HEK293 (cell line): ENCODE results near the gene FRAT2.

ENCODE experiments used
- CTCF ChIA-PET: fragments of 350-600 bp; formaldehyde crosslinking; extraction: SDS; loops from one replicate; lab custom pipeline; 2021; ENCODE audit warnings: antibody characterized with exemption; lab: Yijun Ruan, JAX
- POLR2A ChIA-PET: fragments of 300-600 bp; formaldehyde crosslinking; extraction: SDS; loops from one replicate; lab custom pipeline; 2020; ENCODE audit warnings: antibody characterized with exemption, inconsistent platforms; lab: Yijun Ruan, JAX
- H3K27ac ChIP-seq: fragments of 200-500 bp; sonication (Bioruptor generic); 2 replicates; pipeline ENCODE4 v1.5.1; 2014; ENCODE audit warnings: low read depth, low read length, control low read depth, inconsistent platforms; ENCODE audit errors: extremely low read depth
- H3K36me3 ChIP-seq, 2 experiments: fragments of 200-500 bp in 1 of 2; sonication (Bioruptor generic) in 1 of 2; 1 replicate in 1 of 2; 2 replicates in 1 of 2; pipeline ENCODE4 v1.5.1; 2014 to 2017; ENCODE audit warnings: inconsistent platforms in 2 of 2, low read length in 2 of 2; ENCODE audit not compliant: control insufficient read depth in 2 of 2, insufficient read depth in 1 of 2
- H3K4me1 ChIP-seq: fragments of 200-500 bp; sonication (Bioruptor generic); 2 replicates; pipeline ENCODE4 v1.5.1; 2014; ENCODE audit warnings: mild to moderate bottlenecking, low read length, inconsistent platforms; ENCODE audit not compliant: control insufficient read depth, insufficient read depth
- H3K4me3 ChIP-seq: 2 replicates; pipeline ENCODE4 v1.5.1; 2011; ENCODE audit warnings: low read depth, mild to moderate bottlenecking, control low read depth, low read length, moderate library complexity
- H3K9me3 ChIP-seq: fragments of 200-500 bp; sonication (Bioruptor generic); 2 replicates; pipeline ENCODE4 v1.5.1; 2014; ENCODE audit warnings: low read depth, low read length, inconsistent platforms; ENCODE audit not compliant: control insufficient read depth, insufficient read depth
- MYNN ChIP-seq: fragments of 450-650 bp; formaldehyde crosslinking; IDR thresholded peaks from 2 replicates; pipeline ENCODE4 v1.5.1; 2016; ENCODE audit warnings: missing biosample characterization, missing genetic modification characterization, borderline replicate concordance
- ZBTB17 ChIP-seq: fragments of 450-650 bp; formaldehyde crosslinking; IDR thresholded peaks from 2 replicates; pipeline ENCODE4 v1.5.1; 2016; ENCODE audit warnings: missing biosample characterization, missing genetic modification characterization
- ZBTB49 ChIP-seq: fragments of 450-650 bp; formaldehyde crosslinking; IDR thresholded peaks from 2 replicates; pipeline ENCODE4 v1.5.1; 2016; ENCODE audit warnings: missing biosample characterization, missing genetic modification characterization, low read depth
- ZFP41 ChIP-seq: fragments of 450-650 bp; formaldehyde crosslinking; IDR thresholded peaks from 2 replicates; pipeline ENCODE4 v1.5.1; 2016; ENCODE audit warnings: missing biosample characterization, missing genetic modification characterization, borderline replicate concordance
- ZNF114 ChIP-seq: fragments of 450-650 bp; formaldehyde crosslinking; IDR thresholded peaks from 2 replicates; pipeline ENCODE4 v1.5.0; 2017; ENCODE audit warnings: missing biosample characterization, missing genetic modification characterization
- ZNF121 ChIP-seq: fragments of 450-650 bp; formaldehyde crosslinking; IDR thresholded peaks from 2 replicates; pipeline ENCODE4 v1.5.1; 2016; ENCODE audit warnings: missing biosample characterization, missing genetic modification characterization
- ZNF133 ChIP-seq: fragments of 450-650 bp; formaldehyde crosslinking; IDR thresholded peaks from 2 replicates; pipeline ENCODE4 v1.5.1; 2016; ENCODE audit warnings: missing biosample characterization, missing genetic modification characterization
- ZNF155 ChIP-seq: fragments of 450-650 bp; formaldehyde crosslinking; IDR thresholded peaks from 2 replicates; pipeline ENCODE4 v1.5.1; 2016; ENCODE audit warnings: missing biosample characterization, missing genetic modification characterization
- ZNF211 ChIP-seq: fragments of 450-650 bp; formaldehyde crosslinking; IDR thresholded peaks from 2 replicates; pipeline ENCODE4 v1.5.1; 2016; ENCODE audit warnings: low read depth, missing biosample characterization, missing genetic modification characterization
- ZNF221 ChIP-seq: fragments of 450-650 bp; formaldehyde crosslinking; IDR thresholded peaks from 2 replicates; pipeline ENCODE4 v1.5.1; 2017; ENCODE audit warnings: missing biosample characterization, missing genetic modification characterization, borderline replicate concordance
- ZNF24 ChIP-seq: fragments of 450-650 bp; formaldehyde crosslinking; IDR thresholded peaks from 2 replicates; pipeline ENCODE4 v1.5.1; 2016; ENCODE audit warnings: missing biosample characterization, missing genetic modification characterization
- ZNF26 ChIP-seq: fragments of 450-650 bp; formaldehyde crosslinking; IDR thresholded peaks from 2 replicates; pipeline ENCODE4 v1.5.1; 2016; ENCODE audit warnings: missing biosample characterization, missing genetic modification characterization
- ZNF394 ChIP-seq: fragments of 450-650 bp; formaldehyde crosslinking; IDR thresholded peaks from 2 replicates; pipeline ENCODE4 v1.5.1; 2016; ENCODE audit warnings: missing biosample characterization, missing genetic modification characterization, mild to moderate bottlenecking, moderate library complexity, borderline replicate concordance
- ZNF404 ChIP-seq: fragments of 450-650 bp; formaldehyde crosslinking; IDR thresholded peaks from 2 replicates; pipeline ENCODE4 v1.5.1; 2017; ENCODE audit warnings: missing biosample characterization, missing genetic modification characterization
- ZNF426 ChIP-seq: fragments of 450-650 bp; formaldehyde crosslinking; IDR thresholded peaks from 2 replicates; pipeline ENCODE4 v1.5.1; 2017; ENCODE audit warnings: missing biosample characterization, missing genetic modification characterization, mild to moderate bottlenecking, inconsistent platforms, moderate library complexity
- ZNF433 ChIP-seq: fragments of 450-650 bp; formaldehyde crosslinking; IDR thresholded peaks from 2 replicates; pipeline ENCODE4 v1.5.1; 2016; ENCODE audit warnings: missing biosample characterization, missing genetic modification characterization, low read depth
- ZNF473 ChIP-seq: fragments of 450-650 bp; formaldehyde crosslinking; IDR thresholded peaks from 2 replicates; pipeline ENCODE4 v1.5.1; 2017; ENCODE audit warnings: missing biosample characterization, missing genetic modification characterization
- ZNF510 ChIP-seq: fragments of 450-650 bp; formaldehyde crosslinking; IDR thresholded peaks from 2 replicates; pipeline ENCODE4 v1.5.1; 2018; ENCODE audit warnings: mild to moderate bottlenecking, missing genetic modification characterization, missing biosample characterization; ENCODE audit not compliant: insufficient replicate concordance
- ZNF529 ChIP-seq: fragments of 450-650 bp; formaldehyde crosslinking; IDR thresholded peaks from 2 replicates; pipeline ENCODE4 v1.5.1; 2017; ENCODE audit warnings: missing genetic modification characterization, missing biosample characterization; ENCODE audit not compliant: insufficient replicate concordance
- ZNF626 ChIP-seq: fragments of 450-650 bp; sonication (Bioruptor Pico); formaldehyde crosslinking; IDR thresholded peaks from 2 replicates; pipeline ENCODE4 v1.5.1; 2018; ENCODE audit warnings: missing biosample characterization, missing genetic modification characterization, inconsistent platforms
- ZNF645 ChIP-seq: fragments of 450-650 bp; formaldehyde crosslinking; IDR thresholded peaks from 2 replicates; pipeline ENCODE4; 2016; ENCODE audit warnings: missing biosample characterization, missing genetic modification characterization
- ZNF692 ChIP-seq: fragments of 450-650 bp; formaldehyde crosslinking; IDR thresholded peaks from 2 replicates; pipeline ENCODE4 v1.5.1; 2016; ENCODE audit warnings: missing biosample characterization, missing genetic modification characterization
- ZNF785 ChIP-seq: fragments of 450-650 bp; formaldehyde crosslinking; IDR thresholded peaks from 2 replicates; pipeline ENCODE4 v1.5.1; 2016; ENCODE audit warnings: missing biosample characterization, missing genetic modification characterization
- ZNF830 ChIP-seq: fragments of 450-650 bp; IDR thresholded peaks from 2 replicates; pipeline ENCODE4 v1.5.0; 2018; ENCODE audit warnings: missing biosample characterization, missing genetic modification characterization, low read depth, mild to moderate bottlenecking, moderate library complexity
- ZSCAN16 ChIP-seq: fragments of 450-650 bp; formaldehyde crosslinking; IDR thresholded peaks from 2 replicates; pipeline ENCODE4 v1.5.1; 2016; ENCODE audit warnings: missing biosample characterization, missing genetic modification characterization

Gene FRAT2

GRCh38 chr10:97383159-97383558 is 48.6 kb upstream of the FRAT2 start (continued):
- TF ChIP-seq ZNF155 (tag by site-specific recombination) (no peak), ZNF626 (tag by site-specific recombination) (no peak), ZNF785 (tag by site-specific recombination) (no peak), ZNF114 (no peak), ZNF529 (tag by site-specific recombination) (no peak), ZNF121 (tag by site-specific recombination) (no peak)

GRCh38 chr10:97381626-97382025 is 47.1 kb upstream of the FRAT2 start:
- Histone ChIP-seq H3K4me3 (no peak overlapping the region), H3K9me3 (no peaks in the 10 kb centered on the region), H3K4me1 (no peaks in the 10 kb centered on the region), H3K36me3 (peaks cover 5 to 61% of the 10 kb centered on the region in 2 experiments; a peak in 2 of 3 replicates), H3K27ac (no peak overlapping the region)
- ChIA-PET POLR2A (no interaction called here), CTCF (no interaction called here)
- TF ChIP-seq ZNF510 (tag by site-specific recombination) (no peak), ZNF133 (tag by site-specific recombination) (no peak), MYNN (tag by site-specific recombination) (no peak), ZNF24 (tag by site-specific recombination) (no peak), ZBTB17 (tag by site-specific recombination) (no peak), ZNF211 (tag by site-specific recombination) (no peak), ZNF404 (no peak), ZNF394 (tag by site-specific recombination) (no peak), ZNF26 (tag by site-specific recombination) (no peak), ZFP41 (tag by site-specific recombination) (no peak), ZNF473 (no peak), ZNF692 (no peak), ZBTB49 (tag by site-specific recombination) (no peak), ZSCAN16 (tag by site-specific recombination) (no peak)

GRCh38 chr10:97380516-97380915 is 46.0 kb upstream of the FRAT2 start:
- TF ChIP-seq ZNF433 (tag by site-specific recombination) (no peak), ZNF830 (tag by site-specific recombination) (no peak), ZNF626 (tag by site-specific recombination) (no peak), ZNF426 (tag by site-specific recombination) (no peak), ZNF645 (no peak), ZNF155 (tag by site-specific recombination) (no peak), ZNF221 (tag by site-specific recombination) (no peak)
- H3K36me3 ChIP-seq = peaks cover 8 to 60% of the 10 kb centered on the region in 2 experiments; a peak in 2 of 3 replicates
- no peaks in the 10 kb centered on the region for H3K9me3 ChIP-seq

More at GRCh38 chr10:97380516-97380915, 46.0 kb upstream of the FRAT2 start:
- POLR2A ChIA-PET = no interaction called here
- H3K27ac ChIP-seq = no peak overlapping the region
- CTCF ChIA-PET = no interaction called here
- H3K4me3 ChIP-seq = no peak overlapping the region
- H3K4me1 ChIP-seq = no peaks in the 10 kb centered on the region
